GM18873 (cell line): ENCODE results near the gene INPP1.

ENCODE experiments used
- ATAC-seq: cut with Tn5 transposase; IDR thresholded peaks from one replicate; pipeline ENCODE4 v1.9.1; 2021; ENCODE audit warnings: mild to moderate bottlenecking, moderate library complexity, moderate number of reproducible peaks; ENCODE audit not compliant: unreplicated experiment, low FRiP score

The INPP1 gene

DNA sequence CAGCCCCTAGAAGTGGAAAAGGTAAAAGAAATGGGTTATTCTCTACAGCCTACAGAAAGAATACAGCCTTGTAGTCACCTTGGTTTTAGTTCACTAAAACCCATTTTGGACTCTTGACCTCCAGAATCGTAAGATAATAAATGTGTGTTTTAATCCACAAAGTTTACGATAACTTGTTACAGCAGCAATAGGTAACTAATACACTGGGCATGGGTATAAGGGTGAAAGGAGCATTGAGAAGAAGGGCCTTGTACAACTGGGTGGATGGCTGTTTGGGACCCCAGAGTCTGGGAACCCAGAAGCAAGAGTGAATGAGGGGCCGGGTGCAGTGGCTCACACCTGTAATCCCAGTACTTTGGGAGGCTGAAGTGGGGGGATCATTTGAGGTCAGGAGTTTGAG, 62.6 kb downstream of the INPP1 start:
- no peak for ATAC-seq

DNA sequence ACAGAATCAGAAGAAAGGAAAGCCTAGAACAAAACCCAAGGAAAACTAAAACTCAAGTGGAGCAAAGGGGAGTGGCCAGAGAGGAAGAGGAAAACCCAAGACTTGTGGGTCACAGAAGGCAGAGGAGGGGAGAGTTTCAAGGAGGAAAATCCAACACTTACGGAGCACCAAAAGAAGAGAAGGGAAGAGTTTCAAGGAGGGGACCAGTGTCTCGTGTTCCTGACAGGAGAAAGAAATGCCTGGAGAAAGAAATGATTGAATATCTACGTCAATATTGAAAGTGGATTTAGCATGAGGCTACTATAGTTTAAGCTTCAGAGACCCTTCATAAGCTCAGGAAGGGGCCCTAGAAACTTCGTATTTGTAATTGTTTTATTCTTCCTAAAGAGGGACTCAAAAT, 63.4 kb downstream of the INPP1 start:
- ATAC-seq, result no peak

DNA sequence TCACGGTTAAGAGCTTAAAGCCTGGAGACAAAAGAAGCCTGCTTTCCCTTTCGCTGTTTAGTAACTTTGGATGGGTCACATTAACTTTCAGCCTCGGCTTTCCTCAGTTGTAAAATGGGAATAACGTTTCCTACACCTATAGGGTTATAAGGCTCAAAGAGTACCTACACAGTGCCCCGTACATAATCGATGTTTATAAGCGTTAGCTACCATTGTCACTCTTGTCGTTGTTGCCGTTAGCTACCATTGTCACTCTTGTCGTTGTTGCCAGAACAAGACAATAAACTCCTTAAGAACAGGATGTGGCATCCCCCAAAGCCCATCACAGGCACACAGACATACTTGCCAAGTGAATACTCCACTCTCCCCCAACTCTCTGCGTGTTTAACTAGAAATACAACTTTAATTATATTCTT, 63.9 kb downstream of the INPP1 start:
- no peak for ATAC-seq

DNA sequence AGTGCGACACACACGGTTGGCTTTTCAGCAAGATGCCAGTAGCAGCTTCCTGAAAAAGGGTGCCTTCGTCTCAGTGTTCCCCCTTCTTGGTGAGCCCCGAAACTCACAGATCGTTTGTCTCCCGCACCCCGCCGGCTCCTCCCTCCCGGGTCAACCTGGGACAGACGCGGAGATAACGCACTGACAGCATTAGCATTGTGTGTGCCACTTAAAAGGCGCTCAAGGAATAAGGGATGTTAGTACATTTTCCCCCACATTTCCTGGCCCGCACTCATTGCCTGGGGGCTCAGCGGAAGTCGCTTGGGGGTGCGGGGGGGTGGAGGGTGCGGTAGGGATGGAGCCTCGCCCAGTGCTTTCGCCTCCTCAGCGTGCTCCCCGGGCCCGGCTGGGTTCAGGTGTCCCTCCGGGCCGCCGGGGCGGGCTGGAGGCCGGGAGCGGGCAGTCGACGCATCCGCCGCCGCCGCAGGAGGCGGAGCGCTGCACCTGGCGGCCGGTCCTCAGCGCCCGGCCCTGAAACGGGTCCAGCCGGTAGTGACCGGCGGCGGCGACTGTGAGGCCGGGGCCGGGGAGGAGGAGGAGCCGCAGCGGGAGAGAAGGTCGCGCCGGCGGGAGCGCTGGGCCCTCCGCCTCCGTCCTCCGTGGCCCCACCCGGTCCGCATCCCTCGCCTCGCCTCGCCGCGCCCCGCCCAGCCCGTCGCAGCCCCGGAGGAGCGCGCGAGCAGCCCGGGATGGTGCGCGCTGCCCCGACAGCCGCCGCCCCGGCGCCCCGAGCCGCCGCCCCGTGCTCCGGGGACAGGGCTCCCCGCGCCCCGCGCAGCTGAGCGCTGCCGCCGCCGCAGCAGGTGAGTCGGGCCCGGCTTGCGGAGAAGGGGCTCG, 64.5 kb downstream of the INPP1 start, which contains the start of gene MFSD6:
MFSD6 (plus strand) TSS at position 694 of the 876 bp plus-strand sequence. CDS start 27,675 bp downstream, outside the sequence.
- ATAC-seq, result peak; percentile 33

DNA sequence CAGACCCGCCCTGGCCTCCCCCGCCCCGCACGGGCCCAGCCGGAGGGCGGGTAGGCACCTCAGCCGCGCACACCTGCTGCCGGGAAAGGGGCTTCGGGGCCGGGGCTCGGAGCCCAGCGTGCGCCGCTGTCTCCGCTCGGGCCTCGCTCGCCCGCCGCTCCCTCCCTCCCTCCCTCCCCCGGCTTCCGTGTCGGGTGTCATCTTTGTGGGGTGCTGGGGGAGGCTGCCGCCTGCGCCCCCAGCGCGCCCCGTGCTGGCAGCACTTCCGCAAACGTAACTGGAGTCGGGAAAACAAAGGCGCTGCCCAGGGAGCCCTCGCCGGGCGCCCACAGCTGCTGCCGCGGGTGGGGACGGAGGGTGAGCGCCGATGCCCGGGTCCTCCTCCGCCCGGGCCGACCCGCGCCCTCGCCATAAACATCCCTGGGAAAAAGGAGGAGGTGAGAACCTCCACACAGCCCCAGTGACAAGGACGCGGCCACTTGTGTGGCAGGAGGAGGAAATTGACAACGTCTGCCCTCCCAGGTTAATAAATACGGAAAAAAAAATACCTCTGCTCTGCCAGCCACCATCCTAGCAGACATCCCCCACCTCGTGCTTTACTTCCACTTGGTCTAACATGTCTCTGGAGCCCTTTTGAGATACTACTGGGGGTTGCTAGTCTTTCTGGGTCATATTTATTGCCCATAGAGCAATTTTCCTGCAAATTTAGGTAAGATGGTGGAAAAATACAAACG, 65.3 kb downstream of the INPP1 start:
- peak; percentile 63 for ATAC-seq

DNA sequence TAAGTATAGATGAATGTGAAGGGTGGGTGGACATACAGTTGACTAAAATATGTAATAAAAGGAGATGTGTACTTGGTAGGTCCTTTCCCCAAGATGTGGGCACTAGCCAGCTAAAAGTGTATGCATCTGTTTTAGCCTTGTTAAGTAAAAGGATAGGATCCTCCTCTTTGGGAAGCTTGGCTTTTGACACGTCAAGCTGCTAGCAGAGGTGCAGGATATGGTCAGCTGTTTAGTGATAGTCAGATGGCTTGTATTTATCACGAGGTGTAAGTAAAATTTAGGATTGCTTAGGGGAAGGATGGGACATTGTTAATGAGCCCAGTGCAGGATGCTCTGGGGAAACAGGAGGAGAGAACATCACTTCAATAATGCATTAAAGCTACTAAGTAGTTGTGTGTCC, 66.2 kb downstream of the INPP1 start:
- ATAC-seq, result no peak

DNA sequence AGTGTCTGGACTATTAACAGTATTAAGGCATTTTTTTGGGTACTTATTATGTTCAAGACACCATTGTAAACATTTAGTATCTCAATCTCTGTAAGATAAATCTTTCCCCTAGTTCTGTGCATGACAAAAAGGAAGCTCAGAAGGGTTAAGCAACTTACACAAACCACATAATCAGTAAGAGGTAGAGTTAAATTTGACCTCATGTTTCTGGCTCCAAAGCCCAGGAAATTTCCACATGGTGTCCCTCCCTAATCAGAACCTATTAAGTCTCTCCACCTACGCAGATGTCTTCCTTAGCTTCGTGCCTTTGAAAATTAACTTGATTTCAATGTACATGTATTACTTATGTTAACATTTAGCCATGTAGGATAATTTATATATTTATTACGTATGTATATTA, 66.8 kb downstream of the INPP1 start:
- ATAC-seq, result no peak

DNA sequence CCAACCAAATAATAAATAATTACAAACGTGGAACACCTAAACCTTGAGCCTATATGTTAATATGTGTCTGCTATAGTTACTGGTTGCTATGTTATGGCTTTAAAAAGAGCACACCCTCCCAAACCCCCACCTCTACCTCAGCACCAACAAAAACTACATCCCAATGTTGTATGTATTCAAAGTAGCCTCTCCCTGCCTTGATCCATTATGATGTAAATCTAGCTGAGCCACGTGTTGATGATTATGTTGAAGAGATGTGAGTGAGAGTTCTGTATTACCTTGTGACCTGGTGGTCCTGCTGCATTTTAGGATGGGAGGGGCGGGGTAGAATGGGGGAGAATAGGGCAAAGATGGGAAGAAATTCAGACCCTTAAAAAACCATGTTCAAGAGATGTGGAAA, 69.6 kb downstream of the INPP1 start:
- no peak for ATAC-seq

DNA sequence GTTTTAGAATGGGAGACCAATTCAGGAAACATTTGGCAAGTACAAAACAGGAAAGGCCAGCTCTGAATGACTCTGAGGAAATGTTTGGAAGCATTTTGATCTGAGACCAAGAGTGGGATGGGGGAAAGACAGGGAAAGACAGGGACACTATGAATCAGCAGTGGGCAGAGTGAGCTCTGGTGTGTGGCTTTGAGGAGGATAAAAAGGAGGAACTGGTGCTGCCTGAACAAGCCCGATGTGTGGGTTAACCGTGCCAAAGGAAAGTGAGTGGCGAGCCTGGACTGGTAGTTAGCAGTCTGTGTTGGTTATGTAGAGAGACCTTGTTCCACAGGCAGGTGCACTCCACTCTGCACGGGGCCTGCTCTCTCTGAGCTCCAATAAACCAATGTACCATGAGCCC, 70.0 kb downstream of the INPP1 start:
- no peak for ATAC-seq

DNA sequence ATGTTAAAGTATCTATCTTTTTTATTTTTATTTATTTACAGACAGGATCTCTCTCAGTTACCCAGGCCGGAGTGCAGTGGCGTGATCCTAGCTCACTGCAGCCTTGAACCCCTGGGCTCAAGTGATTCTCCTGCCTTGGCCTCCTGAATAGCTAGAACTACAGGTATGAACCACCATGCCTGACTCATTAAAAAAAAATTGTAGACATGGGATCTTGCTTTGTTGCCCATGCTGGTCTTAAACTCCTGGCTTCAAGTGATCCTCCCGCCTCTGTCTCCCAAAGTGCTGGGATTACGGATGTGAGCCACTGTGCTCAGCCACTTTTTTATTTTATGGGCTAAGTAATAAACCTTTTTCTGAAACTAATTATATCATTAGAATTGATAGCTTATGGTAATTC, 71.9 kb downstream of the INPP1 start:
- ATAC-seq, result no peak

DNA sequence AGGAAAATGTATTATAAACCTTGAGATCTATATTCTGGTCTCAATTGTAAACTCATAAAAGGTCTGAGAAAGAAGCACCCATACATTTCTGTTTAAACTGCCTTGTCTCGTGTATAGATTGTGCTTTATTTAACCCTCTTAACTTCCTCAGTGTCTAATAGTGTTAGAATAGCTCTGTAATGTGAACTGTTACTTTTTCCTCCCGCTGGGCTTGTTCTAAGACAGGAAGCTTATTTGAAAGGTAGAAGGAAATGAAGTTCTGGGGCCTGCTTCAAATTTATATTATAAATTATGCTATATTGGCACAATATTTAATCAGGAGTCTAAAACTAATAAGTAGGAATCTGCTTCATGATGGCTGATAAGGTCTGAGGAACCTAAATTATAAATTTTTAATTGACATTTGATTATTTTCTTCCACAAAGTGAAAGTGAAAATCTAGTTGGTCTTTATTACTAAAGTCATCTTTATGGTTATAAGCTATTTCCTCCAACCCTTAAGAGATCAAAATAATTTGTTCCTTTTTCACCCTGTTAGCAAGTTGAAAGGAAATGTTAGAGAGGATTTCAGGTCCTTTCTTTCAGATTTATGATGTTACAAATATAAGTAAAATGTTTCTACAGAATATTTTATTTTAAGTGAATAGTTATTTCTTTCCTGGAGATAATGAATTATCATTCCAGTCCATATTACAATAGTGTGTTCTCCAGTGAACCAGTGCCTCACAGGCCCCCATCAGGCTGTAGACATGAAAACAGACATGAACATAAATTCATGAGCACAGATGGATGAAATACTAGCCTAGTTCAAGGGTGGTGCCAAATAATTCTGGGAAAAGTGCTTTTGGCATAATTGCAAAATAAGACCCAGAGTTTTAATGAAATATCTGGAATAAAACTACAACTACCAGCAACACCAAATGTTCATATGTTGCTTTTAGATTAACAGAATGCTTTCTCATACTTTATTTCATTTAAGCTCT, 72.7 kb downstream of the INPP1 start:
- no peak for ATAC-seq

DNA sequence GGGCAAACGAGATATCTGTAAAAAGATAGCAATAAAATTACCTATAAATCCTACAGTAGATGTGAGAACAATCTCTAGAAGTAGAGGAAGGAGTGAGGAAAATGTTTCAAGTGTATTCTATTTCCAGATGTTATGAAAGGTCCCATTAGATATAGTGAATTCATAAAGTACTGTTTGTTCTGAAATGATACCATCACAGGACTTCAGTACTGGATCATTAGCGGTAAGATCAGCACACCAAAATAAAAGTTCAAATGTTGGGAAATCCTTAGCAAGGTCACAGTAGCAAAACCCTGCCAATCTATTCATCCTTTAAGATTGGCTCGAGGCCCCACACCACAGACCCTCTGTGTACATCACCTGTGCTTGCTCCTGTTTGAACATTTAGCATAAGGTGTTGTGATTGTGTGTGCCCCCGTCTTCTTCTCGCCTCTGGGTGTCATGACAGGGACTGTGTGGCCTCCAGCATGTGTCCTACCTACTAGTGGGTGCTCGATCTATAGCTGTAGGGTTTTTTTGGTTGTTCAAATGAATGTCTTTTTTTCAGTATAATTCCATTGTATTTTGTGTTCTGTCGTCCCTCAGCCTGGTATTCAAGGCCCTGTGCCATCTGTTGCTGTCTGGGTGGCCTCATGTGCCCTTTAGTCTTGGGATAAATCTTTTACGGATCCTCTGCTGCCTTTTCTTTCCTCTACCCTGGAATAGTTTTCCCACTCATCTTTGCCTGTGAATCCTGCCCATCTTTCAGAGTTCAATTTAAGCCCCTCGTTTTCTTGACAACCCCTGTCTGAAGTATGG, 73.9 kb downstream of the INPP1 start:
- ATAC-seq, result no peak

DNA sequence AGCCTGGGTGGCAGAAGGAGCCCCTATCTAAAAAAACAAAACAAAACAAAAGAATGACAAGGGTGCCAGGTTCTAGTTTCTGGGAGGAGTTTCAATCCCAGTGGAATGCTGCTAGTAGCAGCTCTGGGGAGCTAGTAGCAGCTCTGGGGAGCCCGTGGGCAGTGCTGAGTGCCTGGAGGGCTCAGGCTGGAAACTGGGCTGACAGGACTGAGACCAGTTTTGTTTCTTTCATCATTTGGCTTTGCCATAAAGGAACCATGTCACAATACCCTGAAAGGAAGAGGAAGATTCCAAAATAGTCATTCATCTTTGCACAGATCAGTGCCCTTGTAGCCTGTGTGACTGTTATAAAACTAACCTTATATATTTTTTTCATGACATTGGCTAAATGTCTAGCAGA, 75.3 kb downstream of the INPP1 start:
- ATAC-seq, result no peak

DNA sequence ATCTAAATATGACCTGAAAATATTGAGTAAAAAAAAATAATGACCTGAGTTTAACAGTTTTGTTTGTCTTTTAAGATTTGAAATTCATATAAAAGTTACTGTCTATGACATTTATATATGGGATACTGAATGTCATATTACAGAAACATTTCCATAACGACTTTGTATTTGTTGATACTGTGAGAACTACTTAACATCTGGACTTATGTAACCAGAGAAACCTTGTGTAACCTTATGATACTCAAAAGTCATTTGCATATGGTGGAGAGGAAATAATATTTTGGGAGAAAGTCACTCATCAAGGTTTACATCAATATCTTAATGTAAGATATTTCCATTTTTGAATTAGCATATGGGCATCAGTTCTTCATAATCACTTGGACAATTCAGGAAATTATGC, 77.4 kb downstream of the INPP1 start:
- ATAC-seq, result no peak
